Activated T-cell treated with anti-CD3 and anti-CD28 coated beads, Interleukin-2, amount 50 U/mL, for 72 hours (primary cell): Measurements from ENCODE around the gene NOM1. TPM values are rescaled to one million over a fixed set of nuclear protein-coding genes. Genes with fewer than 3 reads are reported as not detected.
"Not testable (repeated sequence)": the region's sequence is repeated elsewhere in the genome, so short reads cannot be mapped to it uniquely, and the experiment has no call there.

Experiments used
- ATAC-seq, 2 donors: fragments of 150-1000 bp; cut with Tn5 transposase; replicated peaks in 1 of 2; 2 replicates each; pipeline ENCODE4 v1.10.0; 2021; ENCODE audit warnings: moderate library complexity in 2 of 2, mild to moderate bottlenecking in 1 of 2
- DNase-seq, 2 donors: peaks; one replicate each; pipeline ENCODE4 v3.0.0; 2021 to 2022; ENCODE audit warnings: mixed read lengths in 1 of 2
- H3K27ac Mint-ChIP-seq: one replicate; pipeline ENCODE4 v1.8.0; 2022; ENCODE audit warnings: mild to moderate bottlenecking, moderate library complexity, mixed read lengths
- H3K27me3 Mint-ChIP-seq: one replicate; pipeline ENCODE4 v1.8.0; 2022; ENCODE audit warnings: low read depth, mixed read lengths
- H3K36me3 Mint-ChIP-seq, 2 donors: one replicate each; pipeline ENCODE4 v1.8.0; 2022; ENCODE audit warnings: mixed read lengths in 2 of 2, mild to moderate bottlenecking in 1 of 2; ENCODE audit not compliant: insufficient read depth in 2 of 2
- H3K4me1 Mint-ChIP-seq: one replicate; pipeline ENCODE4 v1.8.0; 2022; ENCODE audit warnings: low read depth, mixed read lengths
- H3K4me3 Mint-ChIP-seq, 2 donors: one replicate each; pipeline ENCODE4 v1.8.0; 2022; ENCODE audit warnings: mild to moderate bottlenecking in 2 of 2, mixed read lengths in 2 of 2, moderate library complexity in 2 of 2
- H3K9me3 Mint-ChIP-seq, 2 donors: one replicate each; pipeline ENCODE4 v1.8.0; 2022; ENCODE audit warnings: mixed read lengths in 2 of 2
- total RNA-seq, 2 donors: library from RNA; stranded (reverse); gene quantifications; one replicate each; pipeline ENCODE4 v1.2.3, GENCODE V29; 2022

NOM1 gene
- total RNA-seq, 2 donors from 2014 or later = 30.1 to 37.5 TPM

- no peak overlapping the region for H3K27ac Mint-ChIP-seq
- DNase-seq (no peak), ATAC-seq (no peak)
- H3K27me3 Mint-ChIP-seq = peaks cover 35% of the 10 kb centered on the region
- peak overlapping the region; percentile 58 to 60 for H3K4me3 Mint-ChIP-seq
- no peaks in the 10 kb centered on the region for H3K9me3 Mint-ChIP-seq
- H3K4me1 Mint-ChIP-seq = peaks cover 47% of the 10 kb centered on the region
- H3K36me3 Mint-ChIP-seq = peaks cover 8 to 12% of the 10 kb centered on the region in 2 donors
These were observed 2.2 kb upstream of the NOM1 start for GRCh38 chr7:156947120-156947843.

- no peaks in the 10 kb centered on the region for H3K9me3 Mint-ChIP-seq
- peak overlapping the region; percentile 92 to 98 for H3K4me3 Mint-ChIP-seq
- H3K27me3 Mint-ChIP-seq = peaks cover 30% of the 10 kb centered on the region
These were observed 1.2 kb upstream of the NOM1 start for GRCh38 chr7:156948361-156948760.

GRCh38 chr7:156950381-156950858, 908 bp downstream of the NOM1 start:
- H3K4me3 Mint-ChIP-seq = peak overlapping the region; percentile 92 to 98
- no peaks in the 10 kb centered on the region for H3K9me3 Mint-ChIP-seq
- peaks cover 10% of the 10 kb centered on the region for H3K27me3 Mint-ChIP-seq
- ATAC-seq (no peak), DNase-seq (no peak)
- H3K4me1 Mint-ChIP-seq = peaks cover 42% of the 10 kb centered on the region
- H3K27ac Mint-ChIP-seq = peak overlapping the region; percentile 82
- H3K36me3 Mint-ChIP-seq = peaks cover 17 to 24% of the 10 kb centered on the region in 2 donors

More at GRCh38 chr7:156948361-156948760, 1.2 kb upstream of the NOM1 start:
- DNase-seq (no peak), ATAC-seq (no peak)
- peaks cover 48% of the 10 kb centered on the region for H3K4me1 Mint-ChIP-seq
- peaks cover 8 to 10% of the 10 kb centered on the region in 2 donors for H3K36me3 Mint-ChIP-seq
- H3K27ac Mint-ChIP-seq = no peak overlapping the region

GRCh38 chr7:156953215-156953614, 3.7 kb downstream of the NOM1 start:
- Mint-ChIP-seq H3K4me1 (peaks cover 39% of the 10 kb centered on the region), H3K36me3 (peaks cover 15 to 32% of the 10 kb centered on the region in 2 donors)
- H3K27me3 Mint-ChIP-seq, H3K27ac Mint-ChIP-seq, H3K4me3 Mint-ChIP-seq, DNase-seq, H3K9me3 Mint-ChIP-seq, ATAC-seq: not testable (repeated sequence)

GRCh38 chr7:156954941-156955340, 5.4 kb downstream of the NOM1 start:
- Mint-ChIP-seq H3K27ac (no peak overlapping the region), H3K9me3 (no peaks in the 10 kb centered on the region), H3K27me3 (no peaks in the 10 kb centered on the region), H3K4me3 (no peak overlapping the region), H3K4me1 (peaks cover 39% of the 10 kb centered on the region), H3K36me3 (peaks cover 18 to 36% of the 10 kb centered on the region in 2 donors)
- no peak for DNase-seq
- ATAC-seq = no peak

GRCh38 chr7:156956727-156957126, 7.2 kb downstream of the NOM1 start:
- peak in 1 of 2 donors; percentile 70 for ATAC-seq
- peaks cover 16 to 45% of the 10 kb centered on the region in 2 donors for H3K36me3 Mint-ChIP-seq
- no peak overlapping the region for H3K4me3 Mint-ChIP-seq
- H3K27ac Mint-ChIP-seq = no peak overlapping the region
- H3K27me3 Mint-ChIP-seq = no peaks in the 10 kb centered on the region
- H3K4me1 Mint-ChIP-seq = peaks cover 26% of the 10 kb centered on the region
- DNase-seq = no peak
- no peaks in the 10 kb centered on the region for H3K9me3 Mint-ChIP-seq

GRCh38 chr7:156962145-156962544, 12.6 kb downstream of the NOM1 start:
- ATAC-seq (no peak), DNase-seq (no peak)
- Mint-ChIP-seq H3K9me3 (no peaks in the 10 kb centered on the region), H3K4me3 (no peak overlapping the region), H3K4me1 (no peaks in the 10 kb centered on the region), H3K27me3 (no peaks in the 10 kb centered on the region), H3K27ac (no peak overlapping the region), H3K36me3 (peaks cover 9 to 41% of the 10 kb centered on the region in 2 donors)

GRCh38 chr7:156962897-156963296, 13.4 kb downstream of the NOM1 start:
- Mint-ChIP-seq H3K4me1 (no peaks in the 10 kb centered on the region), H3K4me3 (no peak overlapping the region), H3K27me3 (no peaks in the 10 kb centered on the region), H3K36me3 (peaks cover 9 to 43% of the 10 kb centered on the region in 2 donors), H3K27ac (no peak overlapping the region), H3K9me3 (no peaks in the 10 kb centered on the region)
- ATAC-seq = no peak
- no peak for DNase-seq

GRCh38 chr7:156963472-156963871, 14.0 kb downstream of the NOM1 start:
- no peaks in the 10 kb centered on the region for H3K4me1 Mint-ChIP-seq
- no peak for DNase-seq
- no peak overlapping the region for H3K27ac Mint-ChIP-seq
- ATAC-seq = no peak
- peaks cover 6 to 44% of the 10 kb centered on the region in 2 donors for H3K36me3 Mint-ChIP-seq
- H3K9me3 Mint-ChIP-seq = no peaks in the 10 kb centered on the region
- no peaks in the 10 kb centered on the region for H3K27me3 Mint-ChIP-seq
- no peak overlapping the region for H3K4me3 Mint-ChIP-seq

- H3K36me3 Mint-ChIP-seq = peaks cover 7 to 46% of the 10 kb centered on the region in 2 donors
- no peak for ATAC-seq
These were observed 15.5 kb downstream of the NOM1 start for GRCh38 chr7:156964971-156965370.

GRCh38 chr7:156966387-156966786, 16.9 kb downstream of the NOM1 start:
- Mint-ChIP-seq H3K36me3 (peaks cover 4 to 34% of the 10 kb centered on the region in 2 donors), H3K4me3 (no peak overlapping the region), H3K9me3 (no peaks in the 10 kb centered on the region), H3K27ac (no peak overlapping the region), H3K27me3 (no peaks in the 10 kb centered on the region), H3K4me1 (no peaks in the 10 kb centered on the region)
- ATAC-seq (no peak), DNase-seq (no peak)

More at GRCh38 chr7:156964971-156965370, 15.5 kb downstream of the NOM1 start:
- no peaks in the 10 kb centered on the region for H3K9me3 Mint-ChIP-seq
- H3K4me3 Mint-ChIP-seq = no peak overlapping the region
- H3K27me3 Mint-ChIP-seq = no peaks in the 10 kb centered on the region
- H3K27ac Mint-ChIP-seq = no peak overlapping the region
- no peak for DNase-seq
- no peaks in the 10 kb centered on the region for H3K4me1 Mint-ChIP-seq

GRCh38 chr7:156968183-156968582, 18.7 kb downstream of the NOM1 start:
- Mint-ChIP-seq H3K36me3 (peaks cover 4 to 24% of the 10 kb centered on the region in 2 donors), H3K4me1 (no peaks in the 10 kb centered on the region), H3K27ac (no peak overlapping the region), H3K9me3 (no peaks in the 10 kb centered on the region), H3K4me3 (no peak overlapping the region), H3K27me3 (no peaks in the 10 kb centered on the region)
- ATAC-seq = no peak
- DNase-seq = no peak

- no peaks in the 10 kb centered on the region for H3K27me3 Mint-ChIP-seq
- H3K4me1 Mint-ChIP-seq = no peaks in the 10 kb centered on the region
- H3K27ac Mint-ChIP-seq = no peak overlapping the region
- DNase-seq = no peak
- H3K9me3 Mint-ChIP-seq = no peaks in the 10 kb centered on the region
- H3K4me3 Mint-ChIP-seq = no peak overlapping the region
- peaks cover 1 to 14% of the 10 kb centered on the region in 2 donors for H3K36me3 Mint-ChIP-seq
- ATAC-seq = peak in 1 of 2 donors; percentile 30
These were observed 20.5 kb downstream of the NOM1 start for GRCh38 chr7:156969972-156970420.
